Ascending aorta (tissue), 2 donors: ENCODE measurements around the gene FXN. TPM values are rescaled to one million over a fixed set of nuclear protein-coding genes. Genes with fewer than 3 reads are reported as not detected.

ENCODE experiments used
- DNase-seq, 2 donors: peaks; one replicate each; pipeline ENCODE4 v3.0.0-alpha.2; 2019; ENCODE audit warnings: low spot score in 2 of 2
- H3K27ac ChIP-seq, 2 donors: fragments of 200-600 bp; sonication (generic); one replicate each; pipeline ENCODE4 v1.5.1; 2016 to 2017; ENCODE audit warnings: mild to moderate bottlenecking in 1 of 2
- H3K27me3 ChIP-seq: fragments of 200-600 bp; sonication (generic); one replicate; pipeline ENCODE4 v1.5.1; 2017
- H3K36me3 ChIP-seq, 2 donors: fragments of 200-600 bp; sonication (generic); one replicate each; pipeline ENCODE4 v1.5.1; 2016
- H3K4me1 ChIP-seq, 2 donors: fragments of 200-600 bp; sonication (generic); one replicate each; pipeline ENCODE4 v1.5.1; 2016 to 2017; ENCODE audit warnings: mild to moderate bottlenecking in 1 of 2
- H3K4me3 ChIP-seq, 2 donors: fragments of 200-600 bp; sonication (generic); one replicate each; pipeline ENCODE4 v1.5.1; 2016 to 2017; ENCODE audit warnings: mild to moderate bottlenecking in 1 of 2
- H3K9me3 ChIP-seq, 2 donors: fragments of 200-600 bp; sonication (generic); one replicate each; pipeline ENCODE4 v1.5.1; 2016
- CTCF ChIP-seq, 3 experiments: fragments of 200-600 bp in 2 of 3; fragments of 450-650 bp in 1 of 3; sonication (generic) in 2 of 3; IDR thresholded peaks; one replicate each; pipeline ENCODE4 v1.5.1; 2016 to 2019; ENCODE audit warnings: antibody characterized with exemption in 3 of 3, mild to moderate bottlenecking in 1 of 3, moderate library complexity in 1 of 3
- intact Hi-C: fragments of 100-400 bp; cut with DNase I; formaldehyde crosslinking; loops from one replicate; pipeline ENCODE4 v1.15.1; 2023
- total RNA-seq: library from RNA; depleted of rRNA; stranded (reverse); fragments of >200 nt; gene quantifications from one replicate; pipeline ENCODE4 v1.1.0, GENCODE V29; 2016

Gene FXN
- total RNA-seq, 1 donor from 2014 or later = not detected

- no peak overlapping the region for H3K4me3 ChIP-seq
- no peaks in the 10 kb centered on the region for H3K36me3 ChIP-seq
- H3K4me1 ChIP-seq = no peaks in the 10 kb centered on the region
- H3K27me3 ChIP-seq = no peaks in the 10 kb centered on the region
- DNase-seq = no peak
- H3K9me3 ChIP-seq = no peaks in the 10 kb centered on the region
- no peak overlapping the region for H3K27ac ChIP-seq
- intact Hi-C loops = no loop called here
- no peak for TF ChIP-seq CTCF (IDR thresholded peaks at IDR 0.05)
Observed at GRCh38 chr9:69016191-69017096, 19.1 kb upstream of the FXN start.

- no peak overlapping the region for H3K27ac ChIP-seq
- intact Hi-C loops = no loop called here
- no peaks in the 10 kb centered on the region for H3K9me3 ChIP-seq
- no peak overlapping the region for H3K4me3 ChIP-seq
- H3K36me3 ChIP-seq = no peaks in the 10 kb centered on the region
- no peak for DNase-seq
- H3K27me3 ChIP-seq = no peaks in the 10 kb centered on the region
- H3K4me1 ChIP-seq = no peaks in the 10 kb centered on the region
- no peak for TF ChIP-seq CTCF (IDR thresholded peaks at IDR 0.05)
Observed at GRCh38 chr9:69018737-69019136, 16.8 kb upstream of the FXN start.

GRCh38 chr9:69019808-69020207 lies 15.7 kb upstream of the FXN start:
- Histone ChIP-seq H3K27ac (no peak overlapping the region), H3K4me3 (no peak overlapping the region), H3K4me1 (no peaks in the 10 kb centered on the region), H3K36me3 (no peaks in the 10 kb centered on the region), H3K9me3 (no peaks in the 10 kb centered on the region), H3K27me3 (no peaks in the 10 kb centered on the region)
- no peak for DNase-seq
- no peak for TF ChIP-seq CTCF (IDR thresholded peaks at IDR 0.05)
- intact Hi-C loops = no loop called here

GRCh38 chr9:69020301-69021145 lies 15.0 kb upstream of the FXN start:
- H3K9me3 ChIP-seq = no peaks in the 10 kb centered on the region
- intact Hi-C loops = no loop called here
- H3K36me3 ChIP-seq = no peaks in the 10 kb centered on the region
- H3K4me1 ChIP-seq = no peaks in the 10 kb centered on the region
- no peak overlapping the region for H3K4me3 ChIP-seq
- no peak for TF ChIP-seq CTCF (IDR thresholded peaks at IDR 0.05)
- H3K27me3 ChIP-seq = no peaks in the 10 kb centered on the region
- DNase-seq = no peak
- no peak overlapping the region for H3K27ac ChIP-seq

GRCh38 chr9:69023650-69024049 lies 11.9 kb upstream of the FXN start:
- Histone ChIP-seq H3K4me1 (no peaks in the 10 kb centered on the region), H3K36me3 (no peaks in the 10 kb centered on the region), H3K27ac (no peak overlapping the region), H3K4me3 (peak overlapping the region in 1 of 2 donors; percentile 16), H3K9me3 (no peaks in the 10 kb centered on the region), H3K27me3 (no peaks in the 10 kb centered on the region)
- intact Hi-C loops = no loop called here
- TF ChIP-seq CTCF (IDR thresholded peaks at IDR 0.05) = no peak
- DNase-seq = no peak
